NCI-H2196 treated with DMSO at 0.1 percent for 48 hours (cell line): ENCODE results near the gene HAND2.

Experiments used
- DNase-seq: peaks from one replicate; lab custom pipeline; 2025; ENCODE audit not compliant: unreplicated experiment; lab: John Stamatoyannopoulos, UW

HAND2 gene

GRCh38 chr4:173536808-173537429 lies 6.9 kb upstream of the HAND2 start:
- no peak for DNase-seq

DNA sequence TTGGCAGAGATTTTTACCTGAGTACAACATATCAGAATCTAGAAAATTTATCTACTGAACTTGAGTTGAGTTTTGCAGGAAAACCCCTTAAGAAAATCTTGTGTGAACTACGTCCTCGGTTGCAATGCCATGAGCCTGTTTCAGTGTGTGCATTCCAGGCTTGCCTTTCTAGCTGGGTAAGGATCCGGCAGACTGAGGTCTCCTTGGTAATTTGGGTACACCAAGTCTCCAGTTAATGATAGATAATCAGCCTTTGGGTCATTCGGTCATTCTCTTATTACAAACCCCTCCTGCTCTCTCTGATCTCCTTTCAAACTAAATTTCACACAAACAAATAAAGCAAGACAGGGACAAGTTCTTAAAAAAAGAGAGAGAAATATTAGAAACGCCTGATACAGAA lies 5.9 kb upstream of the HAND2 start:
- DNase-seq: no peak

DNA sequence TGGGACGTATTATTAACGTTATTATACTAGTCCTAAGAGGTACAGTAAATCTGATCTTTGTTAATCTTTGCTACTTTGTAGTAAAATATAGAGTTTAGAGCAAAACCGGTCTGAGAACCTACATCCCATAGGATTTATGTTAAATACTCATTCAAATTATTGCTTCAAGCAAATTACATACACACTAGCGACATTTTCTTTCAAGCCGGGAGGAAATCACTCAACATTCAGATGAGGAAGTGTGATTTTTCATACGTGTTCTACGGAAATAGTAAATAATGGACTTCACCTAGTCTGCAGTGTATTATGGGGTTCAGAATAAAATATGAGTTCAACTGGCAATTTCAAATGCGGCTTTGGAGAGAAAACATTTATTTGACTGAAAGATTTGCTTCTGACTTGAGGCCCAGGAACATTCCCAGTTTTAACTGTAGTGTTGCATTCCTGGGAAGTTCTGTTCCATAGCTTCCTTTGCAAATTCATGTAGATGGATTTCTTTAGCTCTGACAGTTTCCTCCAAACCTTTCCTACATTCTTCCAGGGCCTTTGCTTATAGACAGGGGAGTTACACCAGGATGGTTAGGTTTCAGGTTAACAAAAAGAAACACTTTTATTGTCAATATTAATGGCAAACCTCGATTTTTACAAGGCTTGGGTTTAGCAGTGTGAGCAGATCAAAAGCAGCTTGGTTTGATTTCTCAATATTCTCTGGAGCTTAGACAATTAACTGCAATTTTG lies 5.3 kb upstream of the HAND2 start:
- DNase-seq: no peak

DNA sequence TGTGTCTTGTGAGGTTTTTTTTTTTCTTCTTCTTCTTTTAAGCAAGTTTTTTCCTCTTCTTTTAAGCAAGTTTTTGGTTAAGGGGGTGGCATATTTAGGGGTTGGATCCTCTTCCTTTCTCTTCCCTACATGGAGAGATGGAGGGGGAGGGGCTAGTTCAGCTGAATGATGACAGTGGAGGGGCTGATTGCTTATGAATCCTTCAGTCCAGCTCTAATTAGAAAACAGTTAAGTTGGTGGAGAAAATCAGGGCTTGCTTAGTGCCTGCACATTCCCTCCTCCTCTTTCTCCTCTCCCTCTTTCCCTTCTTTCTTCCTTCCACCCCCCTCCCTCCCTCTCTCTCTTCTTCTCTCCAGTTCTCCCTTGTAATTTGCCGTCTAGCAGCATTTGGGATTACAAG lies 4.4 kb upstream of the HAND2 start:
- no peak for DNase-seq

DNA sequence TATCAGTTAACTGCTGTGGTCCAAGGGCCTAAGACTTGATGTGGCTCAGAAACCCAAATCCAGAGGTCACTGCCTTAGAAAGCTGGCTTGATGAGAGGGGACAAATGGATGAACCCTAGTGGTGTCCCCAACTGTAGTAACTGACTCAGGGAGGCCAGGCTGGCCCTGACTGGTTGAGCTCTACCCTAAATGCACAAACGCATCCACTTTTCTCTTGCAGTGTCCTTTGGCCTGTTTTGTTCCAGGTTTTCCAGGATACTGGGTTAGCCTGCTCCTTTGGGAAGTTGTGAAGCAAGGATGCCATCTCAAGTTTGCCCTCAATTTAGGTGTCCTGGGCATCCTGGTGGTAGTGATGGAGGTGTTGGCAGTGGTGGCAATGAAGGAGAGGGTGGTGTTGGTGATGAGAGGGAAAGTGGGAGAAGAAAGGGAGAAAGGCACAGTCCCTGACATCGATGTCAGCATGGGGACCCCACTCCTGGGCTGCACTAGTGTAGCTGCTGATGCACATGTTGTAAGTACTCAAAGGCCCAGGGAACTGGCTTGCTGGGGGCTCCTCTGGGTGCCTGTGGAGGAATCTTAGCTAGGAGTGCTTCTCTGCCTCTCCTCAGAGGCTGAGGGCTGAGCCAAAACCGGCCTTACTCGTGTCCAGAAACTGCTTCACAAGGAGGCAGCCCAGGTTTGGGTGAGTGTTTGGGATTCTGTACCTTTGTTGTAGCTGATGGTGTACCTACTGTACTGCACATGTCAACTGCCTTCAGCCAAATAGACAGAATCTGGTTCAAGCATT lies 2.9 kb upstream of the HAND2 start:
- DNase-seq: no peak

DNA sequence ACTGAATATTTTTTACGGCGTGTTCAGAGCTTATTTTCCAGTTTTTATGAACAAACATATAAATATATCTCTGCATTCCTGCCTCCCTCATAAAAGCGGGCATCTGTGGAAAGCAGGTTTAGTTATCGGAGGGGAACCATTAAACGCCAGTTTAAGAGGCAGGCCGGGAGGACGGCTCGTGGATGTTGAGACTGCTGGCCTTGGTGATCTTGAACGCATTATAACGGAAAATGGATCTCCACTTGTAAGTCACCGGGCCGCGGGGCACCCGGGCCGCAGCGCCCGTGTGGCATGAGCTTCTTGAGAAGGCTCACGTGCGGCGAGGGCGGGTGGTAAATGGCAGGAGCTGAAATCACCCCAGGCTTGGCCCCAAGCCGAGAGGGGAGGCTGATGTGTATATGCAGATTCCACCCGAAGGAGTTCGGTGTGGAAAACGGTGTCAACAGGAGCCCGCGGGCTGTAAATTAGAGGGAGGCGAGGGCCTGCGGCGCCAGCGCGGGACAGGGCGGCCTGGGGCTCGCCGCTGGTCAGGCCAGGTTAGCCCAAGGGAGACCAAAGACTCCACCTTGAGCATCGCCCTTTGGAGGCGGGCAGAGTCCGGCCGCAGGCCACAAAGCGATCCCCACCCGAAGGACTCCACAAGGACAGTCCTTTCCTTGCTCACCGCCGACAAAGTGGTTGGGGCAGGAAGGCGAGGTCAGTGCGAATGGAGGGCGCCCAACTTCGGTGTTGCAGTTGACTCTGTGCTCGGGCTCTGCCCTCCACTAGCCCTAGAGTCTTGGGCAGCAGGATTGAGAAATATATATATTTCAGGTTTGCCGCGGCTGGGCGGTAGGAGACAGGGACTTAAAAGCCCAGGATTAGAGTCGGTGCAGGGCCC lies 1.3 kb upstream of the HAND2 start:
- DNase-seq: no peak

GRCh38 chr4:173530326-173531085 lies 477 bp upstream of the HAND2 start:
- no peak for DNase-seq

- DNase-seq: no peak
Observed at GRCh38 chr4:173528378-173529321, 1.4 kb downstream of the HAND2 start.

DNA sequence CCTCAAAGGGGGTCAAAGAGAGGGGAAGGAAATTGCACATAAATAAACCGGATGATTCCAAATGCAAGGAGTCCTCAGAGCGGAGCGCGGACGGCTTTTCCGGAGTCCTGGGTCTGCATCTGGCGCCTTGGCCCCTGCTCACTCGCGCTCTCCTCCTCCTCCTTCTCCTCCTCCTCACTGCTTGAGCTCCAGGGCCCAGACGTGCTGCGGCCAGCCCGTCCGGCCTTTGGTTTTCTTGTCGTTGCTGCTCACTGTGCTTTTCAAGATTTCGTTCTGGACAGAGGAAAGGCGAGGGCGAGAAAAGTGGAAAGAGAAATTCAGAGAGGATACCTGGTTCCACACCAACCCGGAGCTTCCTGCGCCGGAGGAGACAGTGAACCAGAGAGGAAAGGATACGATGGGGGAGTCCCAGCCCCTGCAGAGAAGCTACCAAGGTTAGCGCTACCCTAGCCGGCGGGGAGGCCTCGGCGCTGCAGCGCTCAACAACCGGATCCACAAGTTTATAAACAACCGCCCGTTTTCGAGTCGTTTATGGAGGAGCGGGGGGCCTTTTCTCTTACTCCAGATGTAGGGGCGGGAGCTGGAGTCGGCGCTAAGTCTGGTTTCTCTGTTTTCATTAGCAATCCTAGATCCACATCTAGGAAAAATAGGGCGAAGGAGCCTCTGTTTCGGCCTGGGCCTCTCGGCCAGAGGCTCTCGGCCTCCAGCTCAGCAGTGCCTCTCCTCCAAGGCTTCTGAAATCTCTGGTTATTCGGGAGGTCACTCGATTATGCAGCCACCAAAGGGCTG lies 2.7 kb downstream of the HAND2 start:
- DNase-seq: no peak

DNA sequence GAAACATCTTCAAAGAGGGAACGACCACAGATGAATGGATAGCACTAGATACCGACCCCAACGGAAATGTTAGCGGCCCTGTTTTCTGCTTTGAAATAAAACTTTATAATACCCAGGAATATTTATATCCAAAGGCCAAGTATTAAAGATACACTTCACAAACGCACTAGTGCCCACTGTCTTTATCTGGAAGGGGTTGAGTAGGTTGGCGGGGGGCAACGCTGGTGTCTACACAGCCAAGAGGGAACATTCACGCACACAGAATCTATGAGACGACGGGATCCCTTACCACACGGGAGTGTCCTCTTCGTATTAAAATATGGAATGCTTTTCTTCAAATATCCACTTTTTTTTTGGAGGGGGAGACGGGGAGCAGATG lies 3.3 kb downstream of the HAND2 start:
- DNase-seq: no peak

DNA sequence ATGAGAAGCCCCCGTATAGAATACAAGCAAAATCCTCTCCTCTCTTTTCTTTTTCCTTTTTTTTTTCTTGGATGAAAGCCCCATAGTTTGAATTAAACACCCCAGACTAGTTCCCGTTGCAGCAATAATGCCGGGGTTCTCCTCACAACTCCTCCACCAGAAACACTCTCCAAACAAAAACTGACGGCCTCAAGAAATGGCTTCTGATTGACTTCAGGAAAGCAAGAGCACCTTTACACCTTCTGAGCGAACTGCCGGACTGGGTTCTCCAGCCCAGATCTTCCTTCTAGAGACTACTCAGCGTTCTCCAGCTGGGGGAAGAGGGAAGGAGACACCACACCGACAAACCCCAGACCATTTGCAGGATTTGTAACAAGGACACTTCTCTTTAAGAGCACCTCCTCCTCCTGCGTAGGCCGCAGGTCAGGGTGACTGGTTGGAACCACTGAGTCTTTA lies 4.0 kb downstream of the HAND2 start:
- no peak for DNase-seq

GRCh38 chr4:173525118-173526011 lies 4.7 kb downstream of the HAND2 start:
- no peak for DNase-seq

GRCh38 chr4:173524218-173525117 lies 5.6 kb downstream of the HAND2 start:
- DNase-seq: no peak

GRCh38 chr4:173522951-173523395 lies 7.1 kb downstream of the HAND2 start:
- no peak for DNase-seq

GRCh38 chr4:173522160-173522950 lies 7.7 kb downstream of the HAND2 start:
- no peak for DNase-seq
